HG03066 (cell line): ENCODE results near the gene TAOK2.
"Not testable (repeated sequence)": the region's sequence is repeated elsewhere in the genome, so short reads cannot be mapped to it uniquely, and the experiment has no call there.

Source experiments
- ATAC-seq: cut with Tn5 transposase; IDR thresholded peaks from one replicate; pipeline ENCODE4 v1.9.1; 2021; ENCODE audit warnings: low read depth; ENCODE audit not compliant: unreplicated experiment

Gene TAOK2

GRCh38 chr16:30016555-30017276, 43.0 kb downstream of the TAOK2 start:
- ATAC-seq = no peak

GRCh38 chr16:30017277-30017656, 43.6 kb downstream of the TAOK2 start:
- no peak for ATAC-seq

GRCh38 chr16:30017937-30018336, 44.3 kb downstream of the TAOK2 start:
- not testable (repeated sequence) for ATAC-seq

GRCh38 chr16:30018731-30019158, 45.1 kb downstream of the TAOK2 start:
- no peak for ATAC-seq

- no peak for ATAC-seq
These were observed 49.2 kb downstream of the TAOK2 start, which contains the start of gene C16orf92 for GRCh38 chr16:30022887-30023286. TSS of gene C16orf92 (plus strand) at chr16:30023198. CDS start at chr16:30023341, 143 bp downstream.

GRCh38 chr16:30023586-30023985, 49.9 kb downstream of the TAOK2 start:
- ATAC-seq = no peak

GRCh38 chr16:30024451-30024850, 50.8 kb downstream of the TAOK2 start:
- ATAC-seq = no peak

- ATAC-seq = no peak
These were observed 51.5 kb downstream of the TAOK2 start for GRCh38 chr16:30025156-30025555.

GRCh38 chr16:30025574-30025973, 51.9 kb downstream of the TAOK2 start:
- ATAC-seq = no peak

GRCh38 chr16:30026449-30026848, 52.8 kb downstream of the TAOK2 start:
- no peak for ATAC-seq

- ATAC-seq = no peak
These were observed 54.1 kb downstream of the TAOK2 start for GRCh38 chr16:30027588-30028437.

GRCh38 chr16:30028438-30029076, 54.9 kb downstream of the TAOK2 start:
- ATAC-seq = no peak

- ATAC-seq = no peak
These were observed 56.5 kb downstream of the TAOK2 start for GRCh38 chr16:30030011-30030685.

- ATAC-seq = no peak
These were observed 57.3 kb downstream of the TAOK2 start, which contains the start of gene TLCD3B for GRCh38 chr16:30030841-30031413. TSS of gene TLCD3B (minus strand) at chr16:30031271. CDS start at chr16:30030527, 744 bp downstream.

GRCh38 chr16:30031477-30031918, 57.8 kb downstream of the TAOK2 start:
- ATAC-seq = no peak

- ATAC-seq = no peak
These were observed 58.6 kb downstream of the TAOK2 start for GRCh38 chr16:30032083-30032819.

GRCh38 chr16:30033270-30033669, 59.6 kb downstream of the TAOK2 start:
- no peak for ATAC-seq

- ATAC-seq = no peak
These were observed 66.6 kb downstream of the TAOK2 start for GRCh38 chr16:30040221-30040620.

- not testable (repeated sequence) for ATAC-seq
These were observed 67.0 kb downstream of the TAOK2 start for GRCh38 chr16:30040690-30041089.
